ENCODE measurements around the gene CELF5.
"Not testable (repeated sequence)": the region's sequence is repeated elsewhere in the genome, so short reads cannot be mapped to it uniquely, and the experiment has no call there.

The CELF5 gene

DNA sequence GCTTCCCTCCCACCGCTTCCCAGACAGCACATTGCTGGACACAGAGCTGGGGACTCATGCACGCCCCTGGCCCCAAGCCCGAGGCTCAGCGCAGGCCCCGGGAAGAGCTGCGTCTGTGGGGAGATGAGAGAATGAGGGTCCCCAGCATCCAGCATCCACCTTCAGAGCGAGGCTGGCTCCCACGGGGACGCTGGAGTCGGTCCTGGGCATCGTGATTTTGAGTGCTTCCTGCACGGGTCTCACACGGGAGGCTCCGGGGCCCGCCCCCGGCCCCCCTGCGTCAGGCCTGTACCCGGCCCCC, 34.0 kb upstream of the CELF5 start:
- DNase-seq (ENCODE audit: low read depth in 3 of 3), result no peak

DNA sequence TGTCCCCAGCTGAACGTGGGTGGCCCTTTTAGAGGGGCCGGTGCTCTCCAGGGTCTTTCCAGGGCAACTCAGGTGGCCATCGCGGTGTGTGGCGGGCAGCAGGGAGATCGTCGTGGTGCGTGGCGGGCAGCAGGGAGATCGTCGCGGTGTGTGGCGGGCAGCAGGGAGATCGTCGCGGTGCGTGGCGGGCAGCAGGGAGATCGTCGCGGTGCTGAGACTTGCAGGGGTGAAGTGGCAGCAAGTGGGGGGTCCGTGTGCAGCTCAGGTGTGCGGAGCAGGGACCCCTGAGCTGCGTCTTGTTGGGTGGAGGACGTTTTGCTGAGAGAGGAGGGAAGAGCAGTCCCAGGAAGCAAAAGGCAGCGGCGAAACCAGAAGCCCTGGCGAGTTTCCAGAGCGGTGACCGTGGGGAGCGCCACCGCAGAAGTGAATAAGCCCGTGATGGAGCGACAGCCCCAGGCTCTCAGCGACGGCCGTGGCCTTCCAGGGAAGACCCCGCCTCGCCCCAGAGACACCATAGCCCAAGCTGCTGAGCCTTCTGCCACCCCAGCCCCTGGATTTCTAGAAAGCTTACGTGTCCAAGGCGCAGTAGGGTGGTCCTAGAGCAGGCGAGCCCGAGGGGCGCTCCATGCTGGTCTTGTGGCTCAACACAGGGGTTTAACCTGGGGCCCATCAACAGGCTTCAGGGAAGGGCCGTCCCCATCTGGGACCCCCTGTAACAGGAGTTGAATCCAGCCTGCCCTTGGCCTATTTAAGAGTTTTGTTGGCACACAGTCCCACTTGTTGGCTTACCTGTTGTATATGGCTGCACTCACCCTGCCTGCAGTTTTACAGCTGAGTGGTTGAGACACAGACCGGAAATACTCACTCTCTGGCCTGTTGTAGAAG, 33.3 kb upstream of the CELF5 start:
- DNase-seq (ENCODE audit: low read depth in 3 of 3), result no peak

DNA sequence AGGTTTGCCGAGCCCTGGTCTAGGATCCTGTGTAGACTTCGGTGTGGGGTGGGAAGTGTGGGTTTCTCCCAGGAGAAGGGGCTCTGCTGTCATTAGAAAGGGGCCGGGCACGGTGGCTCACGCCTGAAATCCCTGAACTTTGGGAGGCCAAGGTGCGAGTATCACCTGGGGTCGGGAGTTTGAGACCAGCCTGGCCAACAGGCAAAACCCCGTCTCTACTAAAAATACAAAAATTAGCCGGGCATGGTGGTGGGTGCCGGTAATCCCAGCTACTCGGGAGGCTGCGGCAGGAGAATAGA, 32.7 kb upstream of the CELF5 start:
- DNase-seq (ENCODE audit: low read depth in 3 of 3), result not testable (repeated sequence)

DNA sequence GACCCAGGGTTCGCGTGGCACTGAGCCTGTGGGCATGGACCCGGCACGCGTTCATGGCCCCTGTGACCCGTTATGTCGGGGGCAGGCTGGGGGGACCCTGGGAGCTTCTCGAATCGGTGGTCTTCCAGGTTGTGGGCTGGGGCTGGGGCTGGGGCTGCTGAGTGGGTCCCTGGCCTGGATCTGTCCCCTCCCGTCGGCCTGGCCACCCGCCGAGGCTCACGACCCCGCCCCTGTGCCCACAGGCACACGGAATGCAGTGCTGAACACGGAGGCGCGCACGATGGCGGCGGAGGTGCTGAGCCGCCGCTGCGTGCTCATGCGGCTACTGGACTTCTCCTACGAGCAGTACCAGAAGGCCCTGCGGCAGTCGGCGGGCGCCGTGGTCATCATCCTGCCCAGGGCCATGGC, 32.2 kb upstream of the CELF5 start:
- DNase-seq (ENCODE audit: low read depth in 3 of 3), result no peak

DNA sequence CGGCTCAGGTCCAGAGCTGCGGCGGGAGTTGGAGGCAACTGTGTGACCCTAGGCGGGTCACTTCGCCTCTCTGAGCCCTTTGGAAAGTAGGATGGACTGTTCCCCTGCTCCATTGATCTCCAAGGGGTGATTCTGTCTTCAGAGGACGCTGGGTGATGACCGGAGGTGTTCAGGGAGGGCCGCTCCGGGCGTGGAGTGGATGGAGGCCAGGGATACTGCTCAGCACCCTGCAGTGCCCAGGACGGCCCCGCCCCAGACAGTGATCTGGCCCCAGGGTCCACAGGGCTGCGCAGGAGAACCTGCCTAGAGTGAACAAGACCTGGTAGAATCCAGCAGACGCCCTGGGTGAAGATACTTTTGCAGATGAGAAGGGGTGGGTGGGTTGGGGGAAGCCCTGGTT, 31.8 kb upstream of the CELF5 start:
- DNase-seq (ENCODE audit: low read depth in 3 of 3), result no peak

DNA sequence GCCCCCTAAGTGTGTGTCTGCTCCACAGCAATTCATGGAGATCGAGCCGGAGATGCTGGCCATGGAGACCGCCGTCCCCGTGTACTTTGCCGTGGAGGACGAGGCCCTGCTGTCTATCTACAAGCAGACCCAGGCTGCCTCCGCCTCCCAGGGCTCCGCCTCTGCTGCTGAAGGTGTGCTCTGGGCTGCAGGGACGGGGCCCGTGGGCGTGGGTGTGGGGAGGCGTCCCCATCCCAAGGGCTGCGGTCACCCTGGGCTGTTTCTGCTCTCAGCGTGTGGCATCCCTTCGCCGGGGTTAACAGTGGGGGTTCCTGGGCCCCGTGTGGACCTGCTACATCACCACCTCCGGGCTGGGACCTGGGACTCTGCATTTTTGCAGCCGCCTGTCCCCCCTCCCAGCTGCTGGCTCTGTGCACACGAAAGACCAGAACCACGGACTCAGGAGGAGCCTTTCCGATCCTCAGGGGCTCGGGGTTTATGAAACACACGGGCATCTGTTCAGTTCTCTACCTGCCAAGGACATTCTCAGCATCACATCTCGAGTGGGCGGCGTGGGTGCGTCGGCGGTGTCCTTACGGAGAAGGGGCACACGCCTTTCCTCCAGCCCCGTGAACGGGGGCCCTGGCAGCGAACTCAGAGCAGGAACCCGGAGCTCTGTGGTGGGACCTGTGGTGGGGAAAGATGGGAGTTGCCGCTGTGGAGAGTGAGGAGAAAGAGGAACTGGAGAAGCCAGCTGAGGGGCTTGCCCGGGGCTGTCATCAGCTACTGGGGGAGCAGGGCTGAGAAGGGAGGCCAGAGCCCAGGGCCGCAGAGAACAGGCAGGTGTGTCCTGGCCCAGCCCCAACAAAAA, 31.0 kb upstream of the CELF5 start:
- no peak for DNase-seq (ENCODE audit: low read depth in 3 of 3)

DNA sequence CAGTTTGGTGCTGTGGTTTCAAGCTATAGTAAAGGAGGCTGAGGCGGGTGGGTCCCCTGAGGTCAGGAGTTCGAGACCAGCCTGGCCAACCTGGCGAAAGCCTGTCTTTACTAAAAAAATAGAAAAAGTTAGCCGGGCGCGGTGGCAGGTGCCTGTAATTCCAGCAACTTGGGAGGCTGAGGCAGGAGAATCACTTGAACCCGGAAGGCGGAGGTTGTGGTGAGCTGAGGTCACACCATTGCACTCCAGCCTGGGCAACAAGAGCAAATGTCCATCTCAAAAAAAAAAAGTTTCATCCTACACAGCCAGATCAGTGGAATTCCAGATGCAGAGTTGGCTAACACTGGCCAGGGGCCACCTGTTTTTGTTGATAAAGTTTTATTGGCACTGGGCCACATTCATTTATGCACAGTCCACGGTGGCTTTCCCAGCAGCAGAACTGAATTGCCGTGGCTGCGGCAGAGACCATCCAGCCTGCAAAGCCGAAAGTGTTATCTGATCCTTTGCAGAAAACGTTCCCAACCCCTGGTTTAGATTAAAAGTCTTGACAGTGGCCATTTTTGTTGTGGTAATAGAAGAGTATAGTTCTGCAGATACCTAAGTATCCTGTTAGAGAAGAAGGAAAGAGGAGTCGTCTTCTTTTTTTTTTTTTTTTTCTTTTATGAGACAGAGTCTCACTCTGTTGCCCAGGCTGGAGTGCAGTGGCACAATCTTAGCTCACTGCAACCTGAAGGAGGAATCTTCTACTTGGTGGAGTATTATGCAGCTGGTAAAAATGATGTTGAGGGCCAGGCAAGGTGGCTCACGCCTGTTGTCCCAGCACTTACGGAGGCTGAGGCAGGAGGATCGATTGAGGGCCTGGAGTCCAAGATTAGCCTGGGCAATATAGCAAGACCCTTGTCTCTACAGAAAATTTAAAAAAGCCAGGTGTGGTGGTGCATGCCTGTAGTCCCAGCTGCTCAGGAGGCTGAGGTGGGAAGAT, 30.1 kb upstream of the CELF5 start:
- DNase-seq (ENCODE audit: low read depth in 3 of 3), result no peak

DNA sequence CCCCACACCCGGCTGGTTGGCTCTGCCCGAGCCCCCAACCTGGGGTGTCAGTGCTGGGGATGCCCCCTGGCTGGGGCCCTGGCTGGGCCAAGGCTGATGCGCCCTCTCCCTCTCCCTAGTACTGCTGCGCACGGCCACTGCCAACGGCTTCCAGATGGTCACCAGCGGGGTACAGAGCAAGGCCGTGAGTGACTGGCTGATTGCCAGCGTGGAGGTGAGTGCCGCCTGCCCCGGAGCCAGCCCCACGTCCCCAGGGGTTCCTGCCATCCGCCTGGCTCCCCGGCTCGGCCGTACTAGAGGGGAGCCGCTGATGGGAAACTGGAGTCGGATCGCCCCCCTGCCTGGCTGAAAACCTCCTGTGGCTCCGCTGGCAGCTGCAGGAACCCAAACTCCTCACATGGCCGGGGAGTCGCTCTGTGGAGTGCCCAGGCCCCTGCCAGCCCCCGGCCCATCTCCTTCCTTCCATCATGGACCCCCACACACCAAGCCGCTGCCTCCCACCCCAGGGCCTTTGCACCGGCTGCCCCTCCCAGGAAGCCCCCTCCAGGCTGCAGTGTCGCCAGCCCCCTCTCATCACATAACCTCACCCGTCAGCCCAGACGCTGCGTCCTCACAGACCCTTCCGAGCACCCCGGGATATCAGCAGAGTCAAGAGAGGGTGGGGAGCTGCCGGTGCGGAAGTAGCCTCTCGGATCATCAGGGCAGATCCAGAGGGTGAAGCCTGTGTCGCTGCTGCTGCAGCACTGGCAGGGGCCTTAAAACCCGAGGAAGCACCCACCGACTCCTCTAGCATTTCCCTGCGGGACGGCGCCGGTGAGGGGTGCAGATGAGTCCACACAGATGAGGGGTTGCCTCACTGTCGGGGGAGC, 28.2 kb upstream of the CELF5 start:
- no peak for DNase-seq (ENCODE audit: low read depth in 3 of 3)

DNA sequence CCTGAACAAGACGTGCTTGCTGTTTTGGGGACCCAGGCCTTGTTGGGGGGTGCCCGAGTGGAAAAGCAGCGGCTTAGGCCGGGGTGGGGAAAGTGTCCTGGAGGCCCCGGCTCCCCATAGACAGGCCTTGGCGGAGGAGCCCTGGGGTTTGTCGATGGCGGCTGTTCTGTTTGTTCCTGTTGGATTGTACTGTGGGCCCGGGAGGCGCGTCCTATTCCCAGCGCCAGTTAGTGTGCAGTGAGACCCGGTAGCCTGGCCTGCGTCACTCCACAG, 27.6 kb upstream of the CELF5 start:
- no peak for DNase-seq (ENCODE audit: low read depth in 3 of 3)

DNA sequence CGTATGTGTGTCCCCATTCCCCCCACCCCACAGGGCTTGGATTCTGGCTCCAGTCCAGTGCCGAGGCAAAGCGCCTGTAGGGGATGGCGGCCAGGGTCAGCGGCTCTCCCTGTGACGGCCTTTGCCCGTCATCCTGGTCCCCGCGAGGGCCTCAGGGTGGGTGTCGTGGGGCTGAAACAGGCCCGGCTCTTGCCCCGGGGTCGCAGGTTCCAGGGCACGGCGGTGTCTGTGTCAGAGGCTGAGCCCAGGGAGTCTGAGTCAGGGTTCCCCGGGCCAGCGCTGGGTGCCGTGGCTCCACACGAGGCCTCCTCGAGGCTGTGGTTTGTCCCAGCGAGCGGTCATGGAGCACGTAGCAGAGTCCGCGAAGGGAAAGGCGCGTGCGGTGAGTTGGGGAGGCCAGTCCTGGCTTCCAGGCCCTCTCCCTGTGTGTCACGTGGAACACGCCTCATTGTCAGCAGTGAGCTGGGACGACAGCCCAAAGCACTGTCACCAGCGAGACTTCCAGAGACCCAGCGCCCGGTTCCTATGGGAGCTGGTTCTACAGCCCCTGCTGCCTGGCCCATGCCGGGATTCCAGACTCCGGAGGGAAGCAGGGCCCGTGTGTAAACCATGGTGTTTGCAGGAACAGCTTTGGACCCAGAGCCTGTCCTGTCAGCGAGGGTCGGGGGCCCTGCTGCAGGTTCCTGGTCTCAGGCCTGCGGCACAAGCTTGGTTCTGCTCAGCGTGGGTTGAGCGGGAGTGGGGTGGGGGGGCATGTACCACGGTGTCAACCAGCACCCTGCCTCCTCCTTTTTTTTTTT, 25.4 kb upstream of the CELF5 start:
- DNase-seq (ENCODE audit: low read depth in 3 of 3), result no peak

DNA sequence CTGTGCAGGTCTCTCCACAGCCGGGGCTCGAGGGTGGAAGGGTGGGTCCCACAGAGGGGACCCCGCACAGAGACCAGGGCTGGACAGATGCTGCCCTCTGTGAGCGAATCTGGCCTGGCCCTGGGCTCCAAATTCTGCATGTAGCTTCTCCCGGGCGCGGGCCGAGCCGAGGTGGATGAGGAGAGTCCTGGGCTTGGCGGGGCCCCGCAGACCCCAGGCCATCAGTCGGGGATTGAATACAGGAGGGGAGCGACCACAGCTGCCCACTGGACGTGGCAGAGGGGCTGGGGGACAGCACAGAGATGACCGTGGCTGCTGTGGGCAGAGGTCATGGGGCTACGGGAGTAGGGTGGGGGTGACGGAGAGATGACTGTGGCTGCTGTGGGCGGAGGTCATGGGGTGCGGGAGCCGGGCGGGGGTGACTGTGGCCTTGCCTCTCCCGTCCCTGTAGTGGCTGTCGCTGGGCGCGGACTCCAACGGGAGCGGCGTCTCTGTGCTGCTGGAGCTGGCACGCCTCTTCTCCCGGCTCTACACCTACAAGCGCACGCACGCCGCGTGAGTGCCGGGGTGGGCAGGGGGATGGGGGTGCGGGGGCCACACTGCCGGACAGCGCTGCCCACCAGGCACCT, 23.3 kb upstream of the CELF5 start:
- no peak for DNase-seq (ENCODE audit: low read depth in 3 of 3)

DNA sequence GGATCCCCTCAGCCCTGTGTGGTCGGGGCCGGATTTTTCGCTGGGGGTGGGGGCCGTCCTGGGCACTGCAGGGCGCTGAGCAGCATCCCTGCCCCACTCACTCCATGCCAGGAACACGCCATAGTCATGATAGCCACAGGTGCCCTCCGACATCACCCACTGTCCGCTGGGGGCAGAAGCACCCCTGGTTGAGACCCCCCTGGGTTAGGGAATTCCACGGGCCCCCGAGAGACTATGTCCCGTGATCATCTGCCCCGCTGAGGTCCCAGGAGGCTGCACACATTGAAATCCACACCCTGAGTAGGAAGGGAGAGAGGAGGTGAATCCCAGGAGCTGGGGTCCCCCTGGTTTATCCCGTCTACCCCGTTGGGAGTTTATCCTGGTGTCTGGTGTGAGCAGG, 22.6 kb upstream of the CELF5 start:
- no peak for DNase-seq (ENCODE audit: low read depth in 3 of 3)

DNA sequence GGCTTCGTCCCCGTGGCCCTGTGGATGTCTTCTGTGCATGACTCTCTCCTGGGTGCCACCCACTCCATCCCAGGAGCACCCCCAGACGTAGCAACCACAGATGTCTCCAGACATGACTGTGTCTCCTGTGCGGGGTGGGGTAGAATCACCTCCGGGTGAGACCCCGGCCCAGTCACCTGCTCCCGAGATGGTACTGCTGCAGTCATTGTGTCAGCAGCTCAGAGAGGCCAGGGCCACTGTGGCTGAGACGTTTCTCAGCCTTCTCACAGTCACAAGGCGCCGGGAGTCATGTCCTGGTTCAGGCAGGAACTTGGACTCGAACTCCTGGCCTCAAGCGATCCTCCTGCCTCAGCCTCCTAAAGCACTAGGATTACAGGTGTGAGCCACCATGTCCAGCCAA, 22.1 kb upstream of the CELF5 start:
- no peak for DNase-seq (ENCODE audit: low read depth in 3 of 3)

DNA sequence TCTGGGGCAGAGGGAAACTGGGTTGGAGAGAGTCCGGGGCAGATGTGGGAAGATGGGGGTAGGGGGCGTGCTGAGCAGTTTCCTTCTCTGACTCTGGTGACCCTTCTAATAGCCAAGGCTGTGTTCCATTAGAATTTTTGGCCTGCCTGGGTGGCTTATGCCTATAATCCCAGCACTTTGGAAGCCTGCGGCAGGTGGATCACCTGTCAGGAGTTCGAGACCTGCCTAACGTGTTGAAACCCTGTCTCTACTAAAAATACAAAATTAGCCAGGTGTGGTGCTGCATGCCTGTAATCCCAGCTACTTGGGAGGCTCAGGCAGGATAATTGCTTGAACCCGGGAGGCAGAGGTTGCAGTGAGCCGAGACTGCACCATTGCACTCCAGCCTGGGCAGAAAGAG, 21.6 kb upstream of the CELF5 start:
- DNase-seq (ENCODE audit: low read depth in 3 of 3), result not testable (repeated sequence)

DNA sequence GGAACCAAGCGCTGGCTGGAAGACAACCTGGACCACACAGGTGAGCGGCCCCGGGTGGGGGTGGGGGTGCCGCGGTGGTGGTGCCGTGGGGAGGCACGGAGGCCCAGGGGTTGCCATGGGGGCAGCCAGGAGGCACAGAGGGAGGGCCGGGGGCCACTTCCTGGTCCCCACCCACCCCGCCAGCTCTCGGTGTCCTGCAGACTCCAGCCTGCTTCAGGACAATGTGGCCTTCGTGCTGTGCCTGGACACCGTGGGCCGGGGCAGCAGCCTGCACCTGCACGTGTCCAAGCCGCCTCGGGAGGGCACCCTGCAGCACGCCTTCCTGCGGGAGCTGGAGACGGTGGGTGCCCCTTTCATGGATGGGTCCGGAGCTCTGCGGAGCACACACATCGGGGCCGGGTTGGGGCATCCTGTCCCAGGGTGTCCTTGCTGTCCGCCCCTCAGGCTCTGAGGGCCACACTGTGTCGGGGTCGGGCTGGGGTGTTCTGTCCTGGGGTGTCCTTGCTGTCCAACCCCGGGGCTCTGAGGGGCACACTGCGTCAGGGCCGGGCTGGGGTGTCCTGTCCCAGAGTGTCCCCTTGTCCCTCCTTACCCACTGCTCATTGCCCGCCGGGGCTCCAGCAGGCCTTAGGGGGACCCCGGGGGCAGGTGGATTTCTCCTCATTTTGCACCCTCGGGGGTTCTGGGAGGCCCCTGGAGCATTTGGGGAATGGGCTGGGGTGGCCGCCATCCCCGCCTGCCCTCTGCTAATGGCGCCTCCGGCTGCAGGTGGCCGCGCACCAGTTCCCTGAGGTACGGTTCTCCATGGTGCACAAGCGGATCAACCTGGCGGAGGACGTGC, 20.4 kb upstream of the CELF5 start:
- DNase-seq (ENCODE audit: low read depth in 3 of 3), result no peak

DNA sequence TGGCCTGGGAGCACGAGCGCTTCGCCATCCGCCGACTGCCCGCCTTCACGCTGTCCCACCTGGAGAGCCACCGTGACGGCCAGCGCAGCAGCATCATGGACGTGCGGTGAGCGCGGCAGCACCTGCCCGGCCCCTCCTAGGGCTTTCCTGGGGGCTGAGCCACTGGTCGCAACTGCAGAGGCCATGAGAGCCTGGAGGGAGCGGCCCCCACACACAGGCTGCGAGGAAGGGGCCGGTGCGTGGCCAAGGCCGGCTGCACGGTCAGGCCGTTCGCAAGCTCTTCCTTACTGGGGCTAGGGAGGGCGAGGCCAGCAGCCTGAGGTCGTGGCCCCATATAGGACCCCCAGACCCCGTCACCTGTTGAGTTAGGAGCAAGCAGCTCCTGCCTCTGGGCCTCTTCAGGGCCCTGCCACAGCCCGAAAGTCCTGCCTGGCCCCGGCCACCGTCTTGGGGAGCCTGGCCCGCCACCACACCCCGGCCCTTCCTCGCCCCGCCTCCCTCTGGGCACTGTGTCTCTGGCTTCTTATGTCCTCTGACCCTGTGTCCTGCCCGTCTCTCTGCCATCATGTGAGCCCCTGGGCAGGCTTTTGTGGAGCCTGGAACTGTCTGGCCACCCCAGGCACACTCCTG, 19.7 kb upstream of the CELF5 start:
- DNase-seq (ENCODE audit: low read depth in 3 of 3), result no peak

DNA sequence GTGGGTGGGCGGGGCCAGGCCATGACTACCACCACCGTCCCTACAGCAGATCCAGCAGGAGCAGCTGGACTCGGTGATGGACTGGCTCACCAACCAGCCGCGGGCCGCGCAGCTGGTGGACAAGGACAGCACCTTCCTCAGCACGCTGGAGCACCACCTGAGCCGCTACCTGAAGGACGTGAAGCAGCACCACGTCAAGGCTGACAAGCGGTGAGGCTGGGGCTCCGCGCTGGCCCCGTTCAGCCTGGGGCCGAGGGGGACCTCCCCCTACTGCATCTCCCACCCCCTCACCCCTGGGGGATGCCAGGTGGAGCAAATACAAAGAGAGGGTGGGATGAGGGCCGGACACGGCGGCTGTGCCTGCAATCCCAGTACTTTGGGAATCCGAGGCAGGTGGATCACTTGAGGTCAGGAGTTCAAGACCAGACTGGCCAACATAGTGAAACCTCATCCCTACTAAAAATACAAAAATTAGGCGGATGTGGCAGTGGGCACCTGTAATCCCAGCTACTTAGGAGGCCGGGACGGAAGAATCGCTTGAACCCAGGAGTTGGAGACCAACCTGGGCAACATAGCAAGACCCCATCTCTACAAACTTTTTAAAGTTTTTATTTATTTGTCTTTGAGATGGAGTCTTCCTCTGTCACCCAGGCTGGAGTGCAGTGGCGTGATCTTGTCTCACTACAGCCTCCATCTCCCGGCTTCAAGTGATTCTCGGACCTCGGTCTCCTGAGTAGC, 18.1 kb upstream of the CELF5 start:
- DNase-seq (ENCODE audit: low read depth in 3 of 3), result no peak

All from stimulated activated CD4-positive, alpha-beta T cell treated with anti-CD3 and anti-CD28 coated beads, TNF-alpha, amount 100 ng/mL, for 24 hours (primary cell).